K562 (cell line): Measurements from ENCODE around the gene PAX8. TPM values are rescaled to one million over a fixed set of nuclear protein-coding genes. Genes with fewer than 3 reads are reported as not detected.

Experiments
- ATAC-seq: fragments of 200-7000 bp; cut with Tn5 transposase; 3 replicates; pipeline ENCODE4 v1.9.1; 2020; ENCODE audit warnings: moderate library complexity
- BruUV-seq: library from RNA; stranded (reverse); fragments of 400-500 nt; replicated peaks from 2 replicates; lab custom pipeline; 2021; lab: Mats Ljungman, UMichigan
- CTCF ChIA-PET: fragments of 300-600 bp; formaldehyde crosslinking; extraction: SDS; loops from one replicate; lab custom pipeline; 2021; ENCODE audit warnings: low intra/inter-chr PET ratio; lab: Yijun Ruan, JAX
- POLR2A ChIA-PET: fragments of 300-600, 350-650 bp; sonication (Branson Sonifier 250); formaldehyde crosslinking; extraction: SDS; loops from one replicate; lab custom pipeline; 2021; ENCODE audit warnings: antibody characterized with exemption, inconsistent platforms; lab: Yijun Ruan, JAX
- DNase-seq, 4 experiments: peaks; one replicate each; pipeline versions ENCODE4 v3.0.0 to v3.0.0-alpha.2; 2011 to 2018; ENCODE audit warnings: low spot score in 3 of 4, mixed read lengths in 3 of 4; ENCODE audit errors: extremely low read depth in 1 of 4
- FAIRE-seq: peaks from 2 replicates; lab custom pipeline; 2011; peaks lifted over from hg19 to GRCh38; lab: Jason Lieb, UNC
- H2AFZ ChIP-seq: 2 replicates; pipeline ENCODE4 v1.6.0; 2011; ENCODE audit warnings: low read depth, low read length, control low read depth, inconsistent platforms
- H3K27ac ChIP-seq: fragments of 200-600 bp; 3 replicates; pipeline ENCODE4 v1.8.0; 2011; ENCODE audit warnings: low read depth, mild to moderate bottlenecking, control low read depth, inconsistent platforms, low read length, moderate library complexity, mixed read lengths; ENCODE audit errors: extremely low read depth
- H3K27me3 ChIP-seq, 2 experiments: fragments of 300-600 bp in 1 of 2; 2 replicates in 1 of 2; 3 replicates in 1 of 2; pipeline versions ENCODE4 v1.6.0 to v1.8.0; 2011; ENCODE audit warnings: inconsistent platforms in 2 of 2, low read length in 2 of 2, mild to moderate bottlenecking in 1 of 2, mixed read lengths in 1 of 2, moderate library complexity in 1 of 2; ENCODE audit not compliant: control insufficient read depth in 2 of 2, insufficient read depth in 2 of 2
- H3K36me3 ChIP-seq: fragments of 300-600 bp; 3 replicates; pipeline ENCODE4 v1.8.0; 2011; ENCODE audit warnings: mild to moderate bottlenecking, low read length, inconsistent platforms; ENCODE audit not compliant: control insufficient read depth, insufficient read depth
- H3K4me1 ChIP-seq, 2 experiments: fragments of 200-600 bp in 1 of 2; replicated peaks in 1 of 2; 2 replicates in 1 of 2; 3 replicates in 1 of 2; pipeline versions ENCODE4 v1.5.1 to v1.8.0; 2011; ENCODE audit warnings: inconsistent platforms in 2 of 2, low read length in 2 of 2, mild to moderate bottlenecking in 1 of 2, mixed read lengths in 1 of 2, moderate library complexity in 1 of 2; ENCODE audit not compliant: control insufficient read depth in 2 of 2, insufficient read depth in 2 of 2
- H3K4me2 ChIP-seq: 2 replicates; pipeline ENCODE4 v1.6.1; 2011; ENCODE audit warnings: low read length, control low read depth, inconsistent platforms, mixed read lengths; ENCODE audit not compliant: insufficient read depth
- H3K4me3 ChIP-seq: fragments of 200-600 bp; sonication (generic), shearing (Covaris generic); 2 replicates; pipeline ENCODE4 v1.5.1; 2016; ENCODE audit warnings: control low read depth, inconsistent platforms
- H3K79me2 ChIP-seq: fragments of 200-600 bp; 3 replicates; pipeline ENCODE4 v1.8.0; 2011; ENCODE audit warnings: low read length, inconsistent platforms; ENCODE audit not compliant: control insufficient read depth, insufficient read depth
- H3K9ac ChIP-seq, 2 experiments: 2 replicates each; pipeline versions ENCODE4 v1.6.0 to v1.6.1; 2011; ENCODE audit warnings: low read depth in 2 of 2, low read length in 2 of 2, control low read depth in 1 of 2, inconsistent platforms in 1 of 2, mild to moderate bottlenecking in 1 of 2, mixed read lengths in 1 of 2; ENCODE audit not compliant: insufficient read depth in 1 of 2
- H3K9me1 ChIP-seq: one replicate; pipeline ENCODE4 v1.6.0; 2011; ENCODE audit warnings: inconsistent platforms, mild to moderate bottlenecking, low read length, moderate library complexity; ENCODE audit not compliant: control insufficient read depth, insufficient read depth
- H3K9me3 ChIP-seq: replicated peaks from 2 replicates; pipeline ENCODE4 v1.5.1; 2011; ENCODE audit warnings: low read depth, low read length, inconsistent platforms; ENCODE audit not compliant: control insufficient read depth, insufficient read depth
- H4K20me1 ChIP-seq: replicated peaks from 2 replicates; pipeline ENCODE4 v1.6.1; 2011; ENCODE audit warnings: low read length, inconsistent platforms, mixed read lengths; ENCODE audit not compliant: control insufficient read depth, insufficient read depth
- ARHGAP35 ChIP-seq: fragments of 450-650 bp; IDR thresholded peaks from 2 replicates; pipeline ENCODE4 v1.6.1; 2018; ENCODE audit not compliant: partially characterized antibody
- HNRNPUL1 ChIP-seq: fragments of 200-400 bp; formaldehyde crosslinking; IDR thresholded peaks from 2 replicates; pipeline ENCODE4 v1.6.1; 2017; ENCODE audit warnings: low read length
- L3MBTL2 ChIP-seq: fragments of 450-650 bp; IDR thresholded peaks from 2 replicates; pipeline ENCODE4 v1.6.1; 2016; ENCODE audit warnings: mild to moderate bottlenecking, moderate library complexity
- NFYB ChIP-seq: IDR thresholded peaks from 2 replicates; pipeline ENCODE4 v1.6.1; 2011; ENCODE audit warnings: mild to moderate bottlenecking, moderate library complexity; ENCODE audit not compliant: insufficient read length; ENCODE audit errors: extremely low read depth
- NR2C1 ChIP-seq, 2 experiments: fragments of 450-650 bp; IDR thresholded peaks; 2 replicates each; pipeline ENCODE4 v1.6.1; 2017; ENCODE audit warnings: mild to moderate bottlenecking in 2 of 2, antibody characterized with exemption in 1 of 2, inconsistent platforms in 1 of 2, missing compliant biosample characterization in 1 of 2, missing genetic modification characterization in 1 of 2
- NR2C2 ChIP-seq, 2 experiments: fragments of 200-800 bp in 1 of 2; sonication (Bioruptor generic) in 1 of 2; sonication (generic) in 1 of 2; formaldehyde crosslinking in 1 of 2; IDR thresholded peaks; 2 replicates each; pipeline versions ENCODE4 v1.6.1 to v1.8.0; 2016 to 2022; ENCODE audit warnings: mild to moderate bottlenecking in 1 of 2, missing compliant biosample characterization in 1 of 2, missing genetic modification characterization in 1 of 2, missing genetic modification reagents in 1 of 2
- NRF1 ChIP-seq, 2 experiments: fragments of 450-650 bp; IDR thresholded peaks in 1 of 2; conservative IDR thresholded peaks in 1 of 2; 2 replicates each; pipeline ENCODE4 v1.6.1; 2014; ENCODE audit warnings: mild to moderate bottlenecking in 2 of 2
- PTTG1 ChIP-seq: fragments of 450-650 bp; IDR thresholded peaks from 2 replicates; pipeline ENCODE4 v1.6.1; 2016; ENCODE audit warnings: low read depth, mild to moderate bottlenecking, missing genetic modification characterization, missing compliant biosample characterization
- RB1 ChIP-seq: fragments of 450-650 bp; IDR thresholded peaks from 2 replicates; pipeline ENCODE4 v1.6.1; 2017; ENCODE audit warnings: low read depth, mild to moderate bottlenecking
- STAG1 ChIP-seq: sonication (generic); formaldehyde crosslinking; IDR thresholded peaks from 2 replicates; pipeline ENCODE4 v1.5.0; 2020; ENCODE audit warnings: missing genetic modification reagents, borderline replicate concordance
- STAT5A ChIP-seq: IDR thresholded peaks from 2 replicates; pipeline ENCODE4 v1.6.1; 2012; ENCODE audit warnings: low read length, inconsistent platforms, borderline replicate concordance
- STAT5B ChIP-seq: fragments of 250-450 bp; sonication (Bioruptor Pico); IDR thresholded peaks from 2 replicates; pipeline ENCODE4 v1.8.0; 2021; ENCODE audit warnings: mild to moderate bottlenecking, inconsistent platforms
- TFE3 ChIP-seq: fragments of 450-650 bp; formaldehyde crosslinking; IDR thresholded peaks from 2 replicates; pipeline ENCODE4 v1.4.0; 2020; ENCODE audit warnings: mild to moderate bottlenecking, mixed read lengths
- ZNF644 ChIP-seq: fragments of 200-800 bp; sonication (Bioruptor generic); IDR thresholded peaks from 2 replicates; pipeline ENCODE4 v1.6.1; 2016; ENCODE audit warnings: low read depth, missing genetic modification characterization, missing compliant biosample characterization
- WGBS: fragments of 100-300 bp; shearing (Covaris generic); methylation state at CpG from one replicate; pipeline ENCODE4 v1.1.6; 2016; ENCODE audit warnings: low coverage, mixed read lengths; ENCODE audit not compliant: insufficient coverage; ENCODE audit errors: missing lambda C conversion rate; 5-methylcytosine and 5-hydroxymethylcytosine counted together
- in situ Hi-C: fragments of 300-500 bp; cut with MboI; formaldehyde crosslinking; loops from 4 replicates; pipeline ENCODE4 v1.15.0; 2018; ENCODE audit warnings: inconsistent platforms, mixed read lengths
- intact Hi-C: fragments of 100-400 bp; cut with micrococcal nuclease; formaldehyde crosslinking; loops from 2 replicates; pipeline ENCODE4 v1.14.2; 2022
- polyA plus RNA-seq, 8 experiments: library from polyadenylated mRNA; depleted of rRNA in 4 of 8; stranded (reverse) in 5 of 8; unstranded in 3 of 8; fragments of >200 nt; fragmentation: Nextera tagmentation in 2 of 8; fragmentation: Illumina TruSeq in 1 of 8; extraction: Ambion mirVana in 2 of 8; extraction: Trizol in 1 of 8; gene quantifications; 2 replicates each; pipeline versions ENCODE4 v1.2.1 to v1.2.3, GENCODE V29; 2011 to 2014; ENCODE audit warnings: inconsistent platforms in 1 of 8, missing spikeins in 1 of 8
- total RNA-seq, 7 experiments: library from RNA; depleted of rRNA in 6 of 7; stranded (reverse); fragments of >200 nt in 6 of 7; fragmentation: Illumina TruSeq in 2 of 7; extraction: Trizol in 2 of 7; gene quantifications; 2 replicates each; pipeline versions ENCODE4 v1.2.1 to v1.2.3, GENCODE V29; 2011 to 2021; ENCODE audit warnings: low replicate concordance in 1 of 7

PAX8 gene
- total and polyA plus RNA-seq, 9 of the 15 experiments (the other 6 are each of a cell fraction or from before 2014, with no cell fraction given) = 0.13 to 2.1 (median 0.51) TPM

DNA sequence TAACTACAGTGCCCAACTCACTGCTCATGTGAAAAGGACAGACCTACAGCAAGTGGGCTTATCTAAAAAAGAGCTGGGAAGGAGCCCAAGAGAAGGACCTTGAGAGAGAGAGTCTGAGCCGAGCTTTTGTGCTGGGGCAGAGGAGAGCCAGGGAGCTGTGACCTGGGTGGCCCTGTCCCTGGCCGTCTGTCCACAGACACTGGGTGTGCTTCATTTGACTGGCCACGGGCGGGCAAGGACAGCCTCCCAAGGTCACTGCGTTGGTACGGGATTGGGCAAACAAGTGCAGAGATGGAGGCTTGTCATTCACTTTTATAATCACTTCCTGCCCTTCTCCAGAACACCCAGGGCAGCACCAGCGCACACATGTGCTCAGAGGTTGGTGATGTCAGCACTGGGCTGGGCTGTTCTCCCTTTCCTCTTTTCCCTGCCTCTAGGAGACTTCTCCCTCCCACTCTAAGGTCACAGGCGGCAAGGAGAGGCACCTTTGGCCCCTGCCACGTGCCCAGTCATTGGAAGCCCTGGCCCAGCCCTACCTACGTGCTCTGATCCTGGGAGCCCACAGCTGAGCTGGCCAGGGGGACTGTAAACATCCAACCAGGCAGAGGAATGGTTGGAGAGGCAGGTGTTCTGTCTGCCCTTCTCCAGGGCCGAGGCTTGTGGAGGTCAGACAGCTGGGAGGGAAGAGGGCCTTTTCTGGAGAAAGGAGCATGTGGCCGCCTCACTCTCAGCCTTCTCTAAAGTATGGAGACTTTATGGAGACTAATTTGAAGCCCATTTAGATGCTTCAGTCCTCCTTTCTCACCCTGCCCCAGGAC lies 111.4 kb downstream of the PAX8 start (continued):
- no peak for TF ChIP-seq TFE3
- TF ChIP-seq L3MBTL2 = peak; percentile 43; the same call in 1 of the 2 replicates
- peak in 1 of 2 experiments; percentile 15; a peak in 1 of 4 replicates for TF ChIP-seq NRF1 (conservative IDR thresholded peaks at IDR 0.05 in 1 of 2, IDR thresholded peaks at IDR 0.05 in 1 of 2)
- TF ChIP-seq NR2C1 (IDR thresholded peaks at IDR 0.05) = no peak
- TF ChIP-seq NR2C1 (tag; IDR thresholded peaks at IDR 0.05) = no peak
- TF ChIP-seq NR2C2 (CRISPR knock-in tag; IDR thresholded peaks at IDR 0.05) = no peak
- TF ChIP-seq NR2C2 (tag; IDR thresholded peaks at IDR 0.05) = peak; percentile 67
- no peak for TF ChIP-seq PTTG1 (tag)

DNA sequence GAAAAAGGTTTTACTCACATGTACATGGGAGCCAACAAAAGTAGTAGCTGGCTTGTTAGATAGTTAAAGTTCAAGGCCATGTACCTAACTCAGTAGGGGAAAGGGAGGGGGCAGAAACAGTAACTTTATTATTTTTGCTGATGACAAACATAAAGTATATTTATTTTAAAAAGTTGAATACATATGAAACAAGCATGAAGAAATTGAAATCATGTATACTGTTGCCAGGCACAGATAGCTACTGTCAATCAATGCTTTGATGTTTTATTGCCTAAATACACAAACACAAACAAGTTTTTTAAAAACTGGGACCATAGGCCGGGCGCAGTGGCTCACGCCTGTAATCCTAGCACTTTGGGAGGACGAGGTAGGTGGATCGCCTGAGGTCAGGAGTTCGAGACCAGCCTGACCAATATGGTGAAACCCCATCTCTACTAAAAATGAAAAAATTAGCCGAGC lies 112.5 kb downstream of the PAX8 start:
- peaks cover 15 to 20% of the 10 kb centered on the region in 2 experiments; a peak in 4 of 5 replicates for H3K4me1 ChIP-seq
- 79% methylated on average over 7 of the region's 7 CpGs for WGBS
- DNase-seq (no peak), ATAC-seq (no peak), FAIRE-seq (no peak)
- ChIA-PET CTCF (no interaction called here), POLR2A (interaction anchor here (4.7 kb wide), 1 partner anchor 9 kb away, joined by 32 read pairs; the partner anchor contains the start of gene PSD4)
- H3K4me3 ChIP-seq = no peak overlapping the region
- no peak overlapping the region for H2AFZ ChIP-seq
- no peaks in the 10 kb centered on the region for H3K36me3 ChIP-seq
- H3K9me3 ChIP-seq = no peaks in the 10 kb centered on the region
- no peaks in the 10 kb centered on the region for H3K79me2 ChIP-seq
- H3K4me2 ChIP-seq = no peak overlapping the region
- H3K9me1 ChIP-seq = no peaks in the 10 kb centered on the region
- TF ChIP-seq HNRNPUL1 (no peak), ZNF644 (no peak), STAG1 (CRISPR knock-in tag) (no peak), NFYB (no peak), ARHGAP35 (no peak), STAT5A (no peak), RB1 (no peak), STAT5B (CRISPR knock-in tag) (no peak)
- BruUV-seq = no TSS peak
- in situ Hi-C loops = no loop called here
- no peak overlapping the region for H3K9ac ChIP-seq
- no peak overlapping the region for H3K27ac ChIP-seq
- H4K20me1 ChIP-seq = no peaks in the 10 kb centered on the region
- intact Hi-C loops = no loop called here
- no peaks in the 10 kb centered on the region for H3K27me3 ChIP-seq
